SK-N-SH (cell line): Measurements from ENCODE around the gene POLR3G. TPM values are rescaled to one million over a fixed set of nuclear protein-coding genes. Genes with fewer than 3 reads are reported as not detected.

Experiments used
- CTCF ChIA-PET: fragments of 300-600, 350-600 bp; formaldehyde crosslinking; extraction: SDS; loops from one replicate; lab custom pipeline; 2021; lab: Yijun Ruan, JAX
- POLR2A ChIA-PET: fragments of 350-600 bp; sonication (Branson Sonifier 250); formaldehyde crosslinking; extraction: SDS; loops from one replicate; lab custom pipeline; 2020; ENCODE audit warnings: antibody characterized with exemption, inconsistent platforms; lab: Yijun Ruan, JAX
- DNase-seq: peaks from one replicate; pipeline ENCODE4 v3.0.0; 2012
- H2AFZ ChIP-seq: fragments of 200-600 bp; sonication (generic); 2 replicates; pipeline ENCODE4 v1.8.1; 2016; ENCODE audit warnings: antibody characterized with exemption, mild to moderate bottlenecking, low read depth
- H3F3A ChIP-seq: fragments of 200-600 bp; sonication (generic); replicated peaks from 2 replicates; pipeline ENCODE3; 2016; ENCODE audit warnings: antibody characterized with exemption, mild to moderate bottlenecking; ENCODE audit not compliant: insufficient read depth
- H3K27ac ChIP-seq, 2 experiments: fragments of 200-500 bp in 1 of 2; fragments of 200-600 bp in 1 of 2; sonication (Bioruptor generic) in 1 of 2; sonication (generic), shearing (Covaris generic) in 1 of 2; 2 replicates each; pipeline versions ENCODE4 v1.5.1 to v1.6.1; 2014 to 2016; ENCODE audit warnings: low read depth in 2 of 2, inconsistent platforms in 1 of 2, low read length in 1 of 2, mild to moderate bottlenecking in 1 of 2, mixed read lengths in 1 of 2
- H3K27me3 ChIP-seq: fragments of 200-600 bp; sonication (generic), shearing (Covaris generic); 2 replicates; pipeline ENCODE4 v1.6.1; 2016; ENCODE audit warnings: mixed run types; ENCODE audit not compliant: insufficient read depth
- H3K36me3 ChIP-seq, 2 experiments: fragments of 200-500 bp in 1 of 2; fragments of 200-600 bp in 1 of 2; sonication (Bioruptor generic) in 1 of 2; sonication (generic) in 1 of 2; replicated peaks in 1 of 2; 2 replicates each; pipeline versions ENCODE3 to v1.5.1; 2014 to 2016; ENCODE audit warnings: low read length in 1 of 2, mild to moderate bottlenecking in 1 of 2; ENCODE audit not compliant: insufficient read depth in 2 of 2, control insufficient read depth in 1 of 2
- H3K4me1 ChIP-seq, 2 experiments: fragments of 200-500 bp in 1 of 2; fragments of 200-600 bp in 1 of 2; sonication (Bioruptor generic) in 1 of 2; sonication (generic), shearing (Covaris generic) in 1 of 2; 2 replicates each; pipeline versions ENCODE4 v1.5.1 to v1.6.1; 2014 to 2016; ENCODE audit warnings: low read depth in 1 of 2, low read length in 1 of 2, mixed run types in 1 of 2; ENCODE audit not compliant: insufficient read depth in 2 of 2, control insufficient read depth in 1 of 2
- H3K4me2 ChIP-seq: fragments of 200-600 bp; sonication (generic), shearing (Covaris generic); 2 replicates; pipeline ENCODE4 v1.6.1; 2017; ENCODE audit warnings: mixed run types
- H3K4me3 ChIP-seq, 2 experiments: fragments of 200-500 bp in 1 of 2; fragments of 200-600 bp in 1 of 2; sonication (Bioruptor generic) in 1 of 2; sonication (generic), shearing (Covaris generic) in 1 of 2; 2 replicates each; pipeline versions ENCODE4 v1.5.1 to v1.8.1; 2014 to 2016; ENCODE audit warnings: low read depth in 2 of 2, inconsistent platforms in 1 of 2, low read length in 1 of 2, mild to moderate bottlenecking in 1 of 2, mixed read lengths in 1 of 2, moderate library complexity in 1 of 2
- H3K79me2 ChIP-seq: fragments of 200-600 bp; sonication (generic); 2 replicates; pipeline ENCODE4 v1.8.1; 2017; ENCODE audit warnings: mild to moderate bottlenecking; ENCODE audit not compliant: insufficient read depth
- H3K9ac ChIP-seq: fragments of 200-600 bp; sonication (generic); 2 replicates; pipeline ENCODE4 v1.6.1; 2017; ENCODE audit warnings: mixed run types
- H3K9me2 ChIP-seq: fragments of 200-600 bp; sonication (generic); 2 replicates; pipeline ENCODE4 v1.6.1; 2017; ENCODE audit warnings: mixed run types
- H3K9me3 ChIP-seq: fragments of 200-600 bp; sonication (generic); 2 replicates; pipeline ENCODE4 v1.6.1; 2017; ENCODE audit warnings: mixed run types, mild to moderate bottlenecking, moderate library complexity
- H4K20me1 ChIP-seq: fragments of 200-600 bp; sonication (generic); 2 replicates; pipeline ENCODE4 v1.6.1; 2017; ENCODE audit warnings: mild to moderate bottlenecking, mixed run types; ENCODE audit not compliant: insufficient read depth
- ELF1 ChIP-seq: IDR thresholded peaks from 2 replicates; pipeline ENCODE4 v1.4.0; 2012
- EZH2phosphoT487 ChIP-seq: fragments of 200-600 bp; sonication (generic); IDR thresholded peaks from 2 replicates; pipeline ENCODE4 v1.6.1; 2017; ENCODE audit warnings: low read depth, mixed run types, mild to moderate bottlenecking, antibody characterized with exemption, moderate library complexity, borderline replicate concordance
- FOSL2 ChIP-seq: IDR thresholded peaks from 2 replicates; pipeline ENCODE4 v1.4.0; 2012; ENCODE audit warnings: low read depth, mild to moderate bottlenecking, moderate library complexity, borderline replicate concordance
- FOXJ3 ChIP-seq: sonication (generic); formaldehyde crosslinking; IDR thresholded peaks from 2 replicates; pipeline ENCODE4 v1.5.1; 2020; ENCODE audit warnings: mild to moderate bottlenecking, missing genetic modification reagents
- GATA2 ChIP-seq: sonication (generic); formaldehyde crosslinking; IDR thresholded peaks from 2 replicates; pipeline ENCODE4 v1.5.0; 2020; ENCODE audit warnings: mild to moderate bottlenecking, missing genetic modification reagents
- MEF2A ChIP-seq: IDR thresholded peaks from 2 replicates; pipeline ENCODE4 v1.4.0; 2012; ENCODE audit warnings: low read depth, borderline replicate concordance
- NFIC ChIP-seq: IDR thresholded peaks from 2 replicates; pipeline ENCODE4 v1.4.0; 2012; ENCODE audit warnings: borderline replicate concordance
- NRF1 ChIP-seq: IDR thresholded peaks from 2 replicates; pipeline ENCODE4 v1.6.1; 2012; ENCODE audit warnings: low read depth, mild to moderate bottlenecking, low read length
- RAD21 ChIP-seq: IDR thresholded peaks from 2 replicates; pipeline ENCODE4 v1.6.1; 2012; ENCODE audit warnings: mild to moderate bottlenecking, low read length
- RCOR1 ChIP-seq: fragments of 150-350 bp; IDR thresholded peaks from 2 replicates; pipeline ENCODE4 v1.6.1; 2017; ENCODE audit warnings: antibody characterized with exemption, low read length
- RXRA ChIP-seq: IDR thresholded peaks from 2 replicates; pipeline ENCODE4 v1.4.0; 2012; ENCODE audit warnings: low read depth, mild to moderate bottlenecking, borderline replicate concordance
- SIN3A ChIP-seq: IDR thresholded peaks from 2 replicates; pipeline ENCODE4 v1.6.1; 2012; ENCODE audit warnings: low read depth, mild to moderate bottlenecking, low read length, moderate library complexity, borderline replicate concordance
- SMC3 ChIP-seq: IDR thresholded peaks from 2 replicates; pipeline ENCODE4 v1.6.1; 2012; ENCODE audit warnings: low read depth, low read length, improper control_type of control experiment
- TAF1 ChIP-seq: IDR thresholded peaks from 2 replicates; pipeline ENCODE4 v1.6.1; 2012; ENCODE audit warnings: low read depth, mild to moderate bottlenecking, low read length, moderate library complexity, borderline replicate concordance
- TCF12 ChIP-seq: IDR thresholded peaks from 2 replicates; pipeline ENCODE4 v1.4.0; 2012
- WGBS: methylation state at CpG from one replicate; pipeline ENCODE4 v1.1.6; 2017; ENCODE audit warnings: low lambda C conversion rate; 5-methylcytosine and 5-hydroxymethylcytosine counted together
- polyA plus RNA-seq, 3 experiments: library from polyadenylated mRNA; depleted of rRNA; stranded (reverse); fragments of >200 nt; gene quantifications; 2 replicates each; pipeline ENCODE4 v1.2.3, GENCODE V29; 2012
- TF ChIP-seq, protein P1 (sequence below): IDR thresholded peaks from 2 replicates; pipeline ENCODE4 v1.4.0; 2012; ENCODE audit warnings: low read depth, borderline replicate concordance
- TF ChIP-seq, protein P2 (sequence below): fragments of 150-350 bp; IDR thresholded peaks from 2 replicates; pipeline ENCODE4 v1.6.1; 2017; ENCODE audit warnings: antibody characterized with exemption, low read length, low read depth, borderline replicate concordance
- TF ChIP-seq, protein P3 (sequence below): IDR thresholded peaks from 2 replicates; pipeline ENCODE4 v1.4.0; 2012; ENCODE audit warnings: low read depth
- TF ChIP-seq, protein P4 (sequence below): IDR thresholded peaks from 2 replicates; pipeline ENCODE4 v1.6.1; 2012; ENCODE audit warnings: mild to moderate bottlenecking, low read depth, low read length, moderate library complexity

POLR3G gene
- polyA plus RNA-seq, 1 of the 3 experiments (the other 2 are of a cell fraction): 17.1 TPM

DNA sequence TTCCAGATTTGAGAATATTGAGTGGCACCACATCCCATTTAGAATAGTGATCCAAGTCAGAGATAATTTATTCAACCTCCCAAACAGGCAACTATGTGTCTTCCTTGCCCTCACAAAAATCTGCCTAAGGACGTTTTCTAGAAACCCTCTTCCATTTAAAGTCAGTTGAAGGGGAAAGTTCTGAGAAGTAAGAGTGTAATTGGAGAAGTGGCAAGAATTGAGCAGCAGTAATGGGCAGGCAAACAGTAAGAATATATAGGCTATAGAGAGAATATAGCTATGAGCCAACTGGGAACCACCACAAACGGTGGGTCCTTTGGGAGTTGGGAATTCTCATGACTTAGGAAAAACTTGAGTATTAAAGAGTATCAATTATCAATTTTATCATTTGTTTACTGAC, 34.0 kb upstream of the POLR3G start:
- no peak overlapping the region for H3K9ac ChIP-seq
- no peaks in the 10 kb centered on the region for H3K9me2 ChIP-seq
- POLR2A ChIA-PET: no interaction called here
- H3K36me3 ChIP-seq: no peaks in the 10 kb centered on the region
- peaks cover 0 to 10% of the 10 kb centered on the region in 2 experiments; a peak in 2 of 4 replicates for H3K4me1 ChIP-seq
- no peak overlapping the region for H3K4me3 ChIP-seq
- no peaks in the 10 kb centered on the region for H3K9me3 ChIP-seq
- peak overlapping the region; percentile 68; the same call in 1 of the 2 replicates for H3K4me2 ChIP-seq
- H3F3A ChIP-seq: no peaks in the 10 kb centered on the region
- CTCF ChIA-PET: interaction anchor here (0.8 to 6.1 kb wide), 6 partner anchors 11 to 338 kb away, joined by 3 to 32 read pairs (median 4); partner anchors contain the start of gene LYSMD3
- TF ChIP-seq GATA2 (no peak), RXRA (no peak), SIN3A (no peak), SMC3 (no peak), RAD21 (no peak), MEF2A (no peak), RCOR1 (no peak), NRF1 (no peak), FOSL2 (no peak), NFIC (no peak), ELF1 (no peak), EZH2phosphoT487 (no peak), TCF12 (no peak), TAF1 (no peak), FOXJ3 (CRISPR knock-in tag) (no peak)
- TF ChIP-seq, protein P1, sequence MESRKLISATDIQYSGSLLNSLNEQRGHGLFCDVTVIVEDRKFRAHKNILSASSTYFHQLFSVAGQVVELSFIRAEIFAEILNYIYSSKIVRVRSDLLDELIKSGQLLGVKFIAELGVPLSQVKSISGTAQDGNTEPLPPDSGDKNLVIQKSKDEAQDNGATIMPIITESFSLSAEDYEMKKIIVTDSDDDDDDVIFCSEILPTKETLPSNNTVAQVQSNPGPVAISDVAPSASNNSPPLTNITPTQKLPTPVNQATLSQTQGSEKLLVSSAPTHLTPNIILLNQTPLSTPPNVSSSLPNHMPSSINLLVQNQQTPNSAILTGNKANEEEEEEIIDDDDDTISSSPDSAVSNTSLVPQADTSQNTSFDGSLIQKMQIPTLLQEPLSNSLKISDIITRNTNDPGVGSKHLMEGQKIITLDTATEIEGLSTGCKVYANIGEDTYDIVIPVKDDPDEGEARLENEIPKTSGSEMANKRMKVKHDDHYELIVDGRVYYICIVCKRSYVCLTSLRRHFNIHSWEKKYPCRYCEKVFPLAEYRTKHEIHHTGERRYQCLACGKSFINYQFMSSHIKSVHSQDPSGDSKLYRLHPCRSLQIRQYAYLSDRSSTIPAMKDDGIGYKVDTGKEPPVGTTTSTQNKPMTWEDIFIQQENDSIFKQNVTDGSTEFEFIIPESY: no peak
- TF ChIP-seq, protein P2, sequence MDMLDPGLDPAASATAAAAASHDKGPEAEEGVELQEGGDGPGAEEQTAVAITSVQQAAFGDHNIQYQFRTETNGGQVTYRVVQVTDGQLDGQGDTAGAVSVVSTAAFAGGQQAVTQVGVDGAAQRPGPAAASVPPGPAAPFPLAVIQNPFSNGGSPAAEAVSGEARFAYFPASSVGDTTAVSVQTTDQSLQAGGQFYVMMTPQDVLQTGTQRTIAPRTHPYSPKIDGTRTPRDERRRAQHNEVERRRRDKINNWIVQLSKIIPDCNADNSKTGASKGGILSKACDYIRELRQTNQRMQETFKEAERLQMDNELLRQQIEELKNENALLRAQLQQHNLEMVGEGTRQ: no peak
- TF ChIP-seq, protein P3, sequence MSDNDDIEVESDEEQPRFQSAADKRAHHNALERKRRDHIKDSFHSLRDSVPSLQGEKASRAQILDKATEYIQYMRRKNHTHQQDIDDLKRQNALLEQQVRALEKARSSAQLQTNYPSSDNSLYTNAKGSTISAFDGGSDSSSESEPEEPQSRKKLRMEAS: no peak
- TF ChIP-seq, protein P4, sequence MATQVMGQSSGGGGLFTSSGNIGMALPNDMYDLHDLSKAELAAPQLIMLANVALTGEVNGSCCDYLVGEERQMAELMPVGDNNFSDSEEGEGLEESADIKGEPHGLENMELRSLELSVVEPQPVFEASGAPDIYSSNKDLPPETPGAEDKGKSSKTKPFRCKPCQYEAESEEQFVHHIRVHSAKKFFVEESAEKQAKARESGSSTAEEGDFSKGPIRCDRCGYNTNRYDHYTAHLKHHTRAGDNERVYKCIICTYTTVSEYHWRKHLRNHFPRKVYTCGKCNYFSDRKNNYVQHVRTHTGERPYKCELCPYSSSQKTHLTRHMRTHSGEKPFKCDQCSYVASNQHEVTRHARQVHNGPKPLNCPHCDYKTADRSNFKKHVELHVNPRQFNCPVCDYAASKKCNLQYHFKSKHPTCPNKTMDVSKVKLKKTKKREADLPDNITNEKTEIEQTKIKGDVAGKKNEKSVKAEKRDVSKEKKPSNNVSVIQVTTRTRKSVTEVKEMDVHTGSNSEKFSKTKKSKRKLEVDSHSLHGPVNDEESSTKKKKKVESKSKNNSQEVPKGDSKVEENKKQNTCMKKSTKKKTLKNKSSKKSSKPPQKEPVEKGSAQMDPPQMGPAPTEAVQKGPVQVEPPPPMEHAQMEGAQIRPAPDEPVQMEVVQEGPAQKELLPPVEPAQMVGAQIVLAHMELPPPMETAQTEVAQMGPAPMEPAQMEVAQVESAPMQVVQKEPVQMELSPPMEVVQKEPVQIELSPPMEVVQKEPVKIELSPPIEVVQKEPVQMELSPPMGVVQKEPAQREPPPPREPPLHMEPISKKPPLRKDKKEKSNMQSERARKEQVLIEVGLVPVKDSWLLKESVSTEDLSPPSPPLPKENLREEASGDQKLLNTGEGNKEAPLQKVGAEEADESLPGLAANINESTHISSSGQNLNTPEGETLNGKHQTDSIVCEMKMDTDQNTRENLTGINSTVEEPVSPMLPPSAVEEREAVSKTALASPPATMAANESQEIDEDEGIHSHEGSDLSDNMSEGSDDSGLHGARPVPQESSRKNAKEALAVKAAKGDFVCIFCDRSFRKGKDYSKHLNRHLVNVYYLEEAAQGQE: no peak
- H4K20me1 ChIP-seq: no peaks in the 10 kb centered on the region
- H3K27ac ChIP-seq: no peak overlapping the region
- 57% methylated on average over 2 of the region's 2 CpGs for WGBS
- no peak for DNase-seq
- no peak overlapping the region; the same call in 1 of the 2 replicates for H2AFZ ChIP-seq
- no peaks in the 10 kb centered on the region for H3K27me3 ChIP-seq
- H3K79me2 ChIP-seq: no peaks in the 10 kb centered on the region
